HT-29 (cell line): ENCODE data around the gene ADARB2. TPM values are rescaled to one million over a fixed set of nuclear protein-coding genes. Genes with fewer than 3 reads are reported as not detected.

Experiments
- DNase-seq: peaks from one replicate; pipeline ENCODE4 v3.0.0-alpha.2; 2015; ENCODE audit warnings: low spot score
- total RNA-seq: library from RNA; depleted of rRNA; stranded (reverse); fragments of >200 nt; shearing (Covaris generic); gene quantifications from 2 replicates; pipeline ENCODE4 v1.2.3, GENCODE V29; 2014

Gene ADARB2
- total RNA-seq, 1 experiment from 2014 or later = not detected

DNA sequence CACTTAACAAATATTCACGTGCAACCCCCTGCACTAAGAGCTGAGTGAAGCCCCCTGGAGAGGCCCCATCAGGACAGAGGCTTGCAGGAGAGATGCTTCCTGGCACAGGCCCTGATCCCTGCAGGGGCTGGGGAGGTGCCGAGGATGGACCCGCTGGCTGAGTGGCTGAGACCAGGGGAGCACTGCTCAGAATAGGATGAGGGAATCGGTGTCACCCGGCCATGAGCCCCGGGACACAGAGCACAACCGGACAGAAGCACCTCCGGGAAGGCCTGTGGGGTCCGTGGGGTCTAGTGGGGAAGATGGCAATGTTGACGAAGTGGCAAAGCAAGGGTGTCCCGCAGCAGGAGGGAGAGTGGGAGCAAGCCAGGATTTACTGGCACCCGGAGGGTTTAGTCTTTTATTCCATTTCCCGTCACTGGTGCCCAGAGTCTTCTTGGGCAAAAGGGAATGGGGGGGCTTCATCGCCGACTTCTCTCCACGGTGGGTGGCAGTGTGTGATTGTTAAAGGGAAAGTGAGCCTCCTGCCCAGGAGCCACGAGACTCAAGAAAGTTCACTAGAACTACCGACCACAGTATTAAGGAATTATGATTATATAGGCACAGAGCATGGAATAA, 140.7 kb downstream of the ADARB2 start:
- DNase-seq = no peak

- DNase-seq = no peak
Measured at GRCh38 chr10:1595726-1596125, 141.6 kb downstream of the ADARB2 start.

- DNase-seq = no peak
Measured at GRCh38 chr10:1595242-1595600, 142.1 kb downstream of the ADARB2 start.

DNA sequence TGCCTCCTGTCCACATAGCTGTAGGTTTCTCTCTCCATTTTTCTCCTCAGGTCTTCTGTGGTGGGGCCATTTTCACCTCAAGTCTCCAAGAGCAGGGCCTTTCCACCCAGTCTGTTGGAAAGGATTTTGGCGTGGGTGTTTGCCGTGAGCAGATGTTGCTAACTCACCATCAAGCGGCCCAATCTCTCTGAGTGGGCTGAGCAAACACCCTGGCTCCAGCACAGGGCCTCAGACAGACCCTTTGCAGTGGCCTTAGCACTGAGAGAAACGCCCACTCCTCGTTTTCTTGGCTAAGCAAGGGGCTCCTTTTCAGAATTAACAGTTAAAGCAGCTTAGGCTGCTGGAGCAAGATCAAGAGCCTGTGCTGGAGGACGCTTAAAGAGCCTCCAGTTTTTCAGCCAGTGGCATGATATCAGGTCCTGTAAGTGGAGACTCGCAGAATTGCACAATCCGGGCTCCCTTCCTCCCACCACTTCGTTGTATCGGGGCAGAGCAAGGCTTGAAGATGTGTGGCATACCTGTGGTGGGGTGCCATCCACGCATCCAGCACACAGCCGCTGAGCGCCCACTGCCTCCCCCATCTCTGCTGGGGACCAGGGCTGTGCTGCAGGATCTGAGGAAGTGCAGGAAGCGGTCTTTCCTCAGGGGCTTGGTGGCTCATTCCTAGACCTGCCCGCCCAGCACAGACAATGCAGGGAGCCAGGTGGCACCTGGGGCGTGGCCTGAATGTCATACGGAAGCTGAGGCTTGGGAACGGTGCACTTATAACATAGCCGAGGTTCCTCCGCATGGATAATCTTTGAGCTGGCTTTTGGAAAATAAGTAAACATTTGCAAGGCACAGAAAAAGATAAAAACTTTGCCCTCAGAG, 142.7 kb downstream of the ADARB2 start:
- no peak for DNase-seq

DNA sequence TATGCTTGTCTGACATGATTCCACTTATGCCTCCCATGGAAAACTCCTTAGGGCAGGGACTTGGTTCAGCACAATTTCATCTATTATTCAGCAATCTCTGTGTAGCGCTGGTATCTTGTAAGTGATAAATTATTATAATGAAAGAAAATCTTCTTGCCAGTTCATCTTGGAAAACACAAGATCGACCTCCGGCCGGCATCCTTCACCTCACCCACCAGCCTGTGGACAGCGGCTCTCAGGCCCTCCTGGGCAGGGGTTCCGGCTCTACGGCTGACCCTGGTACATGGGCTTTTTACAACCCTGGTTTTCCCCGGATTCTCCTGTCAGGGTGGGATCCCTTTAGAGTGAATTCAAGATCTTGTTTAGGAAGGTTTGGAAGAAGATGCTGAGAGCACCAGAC, 145.6 kb downstream of the ADARB2 start:
- DNase-seq = no peak

GRCh38 chr10:1591045-1591444, 146.3 kb downstream of the ADARB2 start:
- DNase-seq = no peak

DNA sequence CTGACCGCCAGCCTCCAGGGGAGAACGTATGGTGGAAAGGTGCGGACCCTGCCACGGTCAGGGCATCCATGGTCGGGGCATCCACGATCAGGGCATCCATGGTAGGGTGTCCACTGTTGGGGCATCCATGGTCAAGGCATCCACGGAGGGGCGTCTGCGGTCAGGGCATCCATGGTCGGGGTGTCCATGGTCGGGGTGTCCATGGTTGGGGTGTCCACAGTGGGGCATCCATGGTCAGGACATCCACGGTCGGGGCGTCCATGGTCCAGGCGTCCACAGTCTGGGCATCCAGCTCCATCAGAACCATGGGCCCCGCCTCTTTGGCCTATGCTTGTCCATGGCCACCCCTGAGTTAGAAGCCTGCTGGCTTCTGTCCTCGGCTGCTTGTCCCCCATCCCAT, 148.1 kb downstream of the ADARB2 start:
- no peak for DNase-seq

- no peak for DNase-seq
Measured at GRCh38 chr10:1582739-1583138, 154.6 kb downstream of the ADARB2 start.

DNA sequence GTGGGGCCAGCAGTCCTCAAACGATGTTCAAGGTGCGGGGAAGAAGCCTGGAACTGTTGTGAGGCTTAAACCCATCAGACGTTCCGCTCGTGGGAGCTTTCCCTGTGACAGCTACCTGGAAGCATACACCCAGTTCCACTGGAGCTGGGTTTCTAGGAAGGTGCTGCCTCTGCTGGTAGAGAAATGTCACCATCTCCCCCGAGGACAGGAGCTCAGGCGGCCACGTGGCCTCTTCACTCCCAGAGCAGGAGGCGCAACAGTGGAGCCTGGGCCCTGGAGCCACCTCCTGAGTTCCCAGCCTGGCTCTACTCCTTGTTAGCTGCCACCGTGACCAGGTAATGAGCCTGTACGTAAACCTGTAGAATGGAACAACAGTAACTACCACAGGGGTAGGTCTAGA, 156.1 kb downstream of the ADARB2 start:
- peak; percentile 1 for DNase-seq

GRCh38 chr10:1579671-1580070, 157.7 kb downstream of the ADARB2 start:
- no peak for DNase-seq

DNA sequence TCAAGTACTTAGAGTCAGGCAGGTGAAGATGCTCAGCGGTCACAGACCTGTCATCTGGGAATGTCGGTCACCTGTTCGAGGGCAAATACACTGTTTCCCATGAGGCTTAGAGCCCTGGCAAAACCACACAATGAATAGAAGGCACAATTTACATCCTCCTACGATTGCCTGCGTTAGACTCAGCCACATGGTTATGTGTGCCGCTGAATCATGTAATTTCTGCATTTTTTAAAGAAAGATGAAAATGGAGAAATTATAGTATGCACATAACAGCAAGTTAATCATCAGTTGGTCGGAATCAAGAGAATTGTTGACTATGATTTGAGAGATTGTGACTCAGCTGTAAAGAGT, 158.2 kb downstream of the ADARB2 start:
- no peak for DNase-seq

DNA sequence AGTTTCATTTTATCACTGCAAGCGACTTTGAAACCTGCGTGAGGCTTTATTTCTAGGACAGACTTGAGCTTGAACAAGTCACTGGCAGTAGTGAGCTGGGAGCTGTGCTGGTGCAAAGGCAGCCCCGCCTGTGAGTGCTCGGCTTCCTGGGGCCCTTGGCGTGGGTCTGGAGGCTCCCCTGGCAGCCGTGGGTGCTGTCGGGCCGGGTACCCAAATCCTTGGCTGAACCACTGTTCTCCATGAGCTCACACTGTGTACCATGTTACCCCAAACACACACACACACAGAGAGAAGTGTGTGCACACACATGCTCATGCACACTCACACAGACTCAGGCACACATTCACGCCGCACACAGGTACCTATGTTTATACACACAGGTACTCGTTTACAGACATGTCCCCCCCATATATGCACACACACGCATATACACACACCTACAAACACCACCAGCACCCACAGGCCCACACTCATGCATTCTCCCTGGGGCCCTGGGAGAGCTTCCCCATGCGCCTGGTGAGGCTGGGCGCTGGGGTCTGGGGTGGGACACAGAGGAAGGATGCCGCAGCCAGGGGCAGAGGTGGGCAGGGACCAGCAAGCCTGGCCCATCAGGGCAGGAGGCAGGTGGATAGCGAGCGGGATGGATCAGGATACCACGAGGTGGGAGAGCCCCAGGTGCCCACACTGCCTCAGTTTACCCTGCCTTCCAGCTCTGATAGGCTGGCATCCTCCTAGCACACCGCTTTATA, 158.8 kb downstream of the ADARB2 start:
- DNase-seq = no peak

DNA sequence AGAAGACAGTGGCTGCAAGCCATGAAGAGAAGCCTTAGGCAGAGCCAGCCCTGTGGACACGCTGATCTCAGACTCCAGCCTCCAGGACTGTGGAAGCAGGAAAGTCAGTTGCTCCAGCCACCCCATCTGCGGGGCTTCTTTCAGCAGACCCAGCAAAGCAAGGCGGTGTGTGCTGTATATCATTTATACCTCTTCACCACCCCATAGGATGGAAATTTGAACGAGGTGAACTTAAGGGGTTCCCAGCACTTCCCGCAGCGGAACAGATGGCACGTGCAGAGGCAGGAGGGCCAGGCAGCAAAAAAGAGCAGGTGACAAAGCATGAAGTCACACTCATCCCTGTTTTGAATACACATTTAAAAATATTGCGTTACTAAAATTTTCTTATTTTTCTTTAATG, 159.4 kb downstream of the ADARB2 start:
- no peak for DNase-seq

- DNase-seq = no peak
Measured at GRCh38 chr10:1577373-1577770, 160.0 kb downstream of the ADARB2 start.

GRCh38 chr10:1576467-1577372, 160.6 kb downstream of the ADARB2 start:
- no peak for DNase-seq

DNA sequence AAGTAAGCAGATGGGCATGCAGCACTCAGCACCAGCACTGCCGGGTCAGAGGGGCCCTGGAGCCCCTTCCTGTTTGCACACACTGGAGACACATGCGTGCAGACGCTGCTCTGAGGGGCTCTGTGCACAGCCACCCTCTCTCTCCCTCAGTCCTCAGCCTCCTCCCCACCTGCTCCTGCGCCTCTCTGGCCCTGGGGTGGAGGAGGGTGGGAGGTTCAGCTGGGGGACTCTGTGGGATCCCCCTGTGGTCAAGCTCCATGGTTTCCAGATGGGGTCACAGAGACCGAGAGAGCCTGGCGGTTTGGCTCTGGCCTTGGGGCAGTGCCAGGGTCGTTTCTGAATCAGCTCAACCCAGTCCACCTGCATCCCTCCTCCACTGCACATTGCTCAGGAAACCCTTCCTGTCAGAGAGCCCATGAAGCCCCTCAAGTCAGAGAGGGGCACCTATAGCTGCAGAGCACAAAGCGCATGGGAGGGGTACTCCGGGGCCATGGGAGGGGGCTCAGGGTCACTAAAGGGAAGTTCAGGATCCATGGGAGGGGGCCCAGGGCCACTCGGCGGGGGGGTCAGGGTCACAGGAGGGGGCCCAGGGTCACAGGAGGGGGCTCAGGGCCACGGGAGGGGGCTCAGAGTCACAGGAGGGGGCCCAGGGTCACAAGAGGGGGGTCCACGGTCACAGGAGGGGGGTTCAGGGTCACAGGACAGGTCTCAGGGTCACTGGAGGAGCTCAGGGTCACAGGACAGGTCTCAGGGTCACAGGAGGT, 161.7 kb downstream of the ADARB2 start:
- no peak for DNase-seq

DNA sequence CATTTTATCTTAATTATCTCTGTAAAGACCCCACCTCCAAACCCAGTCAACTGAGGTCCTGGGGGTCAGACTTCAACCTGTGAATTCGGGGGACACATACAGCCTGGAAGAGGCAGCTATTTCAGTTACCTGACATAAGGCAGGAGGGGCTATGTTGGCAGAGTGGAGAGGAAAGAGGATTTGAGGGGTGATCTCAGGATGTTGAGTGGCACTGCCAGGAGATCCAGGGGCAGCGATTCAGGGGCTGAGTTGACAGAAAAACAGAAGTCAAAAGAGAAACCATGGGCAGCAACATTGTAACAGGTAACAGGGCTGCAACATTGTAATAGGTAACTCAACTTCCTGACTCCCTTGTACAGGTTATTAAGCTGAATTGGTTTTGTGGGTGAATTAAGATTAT, 162.6 kb downstream of the ADARB2 start:
- DNase-seq = no peak

- no peak for DNase-seq
Measured at GRCh38 chr10:1573981-1574380, 163.3 kb downstream of the ADARB2 start.

GRCh38 chr10:1573334-1573969, 163.9 kb downstream of the ADARB2 start:
- no peak for DNase-seq
